Neural progenitor cell (in vitro differentiated cells): Measurements from ENCODE around the gene FANCC. TPM values are rescaled to one million over a fixed set of nuclear protein-coding genes. Genes with fewer than 3 reads are reported as not detected.
A peak's percentile ranks its signal among the peaks of the same experiment; 100 is the strongest.

Experiments used
- DNase-seq: peaks from one replicate; pipeline ENCODE4 v3.0.0-alpha.2; 2016; ENCODE audit warnings: low spot score
- H2AFZ ChIP-seq: fragments of 200-600 bp; sonication (generic); replicated peaks from 2 replicates; pipeline ENCODE4 v1.6.1; 2016; ENCODE audit warnings: antibody characterized with exemption
- H3F3A ChIP-seq: fragments of 200-600 bp; sonication (generic); 2 replicates; pipeline ENCODE4 v1.6.1; 2016; ENCODE audit warnings: antibody characterized with exemption, low read depth
- H3K27ac ChIP-seq: fragments of 200-600 bp; sonication (generic); 2 replicates; pipeline ENCODE4 v1.5.1; 2016; ENCODE audit warnings: mild to moderate bottlenecking
- H3K27me3 ChIP-seq: fragments of 200-600 bp; sonication (generic); 2 replicates; pipeline ENCODE4 v1.6.1; 2016; ENCODE audit warnings: mild to moderate bottlenecking, moderate library complexity
- H3K36me3 ChIP-seq: fragments of 200-600 bp; sonication (generic); 2 replicates; pipeline ENCODE4 v1.5.1; 2016
- H3K4me1 ChIP-seq: fragments of 200-600 bp; sonication (generic); 2 replicates; pipeline ENCODE4 v1.6.1; 2016; ENCODE audit warnings: mixed run types
- H3K4me2 ChIP-seq: fragments of 200-600 bp; sonication (generic); 2 replicates; pipeline ENCODE4 v1.6.1; 2016
- H3K4me3 ChIP-seq: fragments of 200-600 bp; sonication (generic); 2 replicates; pipeline ENCODE4 v1.5.1; 2016
- H3K79me2 ChIP-seq: fragments of 200-600 bp; sonication (generic); 2 replicates; pipeline ENCODE4 v1.6.1; 2016; ENCODE audit warnings: low read depth
- H3K9ac ChIP-seq: fragments of 200-600 bp; sonication (generic); 2 replicates; pipeline ENCODE4 v1.6.1; 2016
- H3K9me3 ChIP-seq: fragments of 200-600 bp; sonication (generic); 2 replicates; pipeline ENCODE4 v1.5.1; 2016; ENCODE audit warnings: low read depth
- H4K20me1 ChIP-seq: fragments of 200-600 bp; sonication (generic); 2 replicates; pipeline ENCODE4 v1.6.1; 2016; ENCODE audit warnings: low read depth
- H3K27ac Mint-ChIP-seq: 3 replicates; pipeline ENCODE4 v1.8.0; 2021; ENCODE audit warnings: mixed read lengths
- H3K27me3 Mint-ChIP-seq: 2 replicates; pipeline ENCODE4 v1.8.0; 2022; ENCODE audit warnings: low read depth, mild to moderate bottlenecking, inconsistent platforms, moderate library complexity, mixed read lengths; ENCODE audit not compliant: insufficient read depth
- H3K36me3 Mint-ChIP-seq: 3 replicates; pipeline ENCODE4 v1.8.0; 2021; ENCODE audit warnings: mixed read lengths
- H3K4me1 Mint-ChIP-seq: 3 replicates; pipeline ENCODE4 v1.8.0; 2021; ENCODE audit warnings: mixed read lengths
- H3K4me3 Mint-ChIP-seq: 3 replicates; pipeline ENCODE4 v1.8.0; 2021; ENCODE audit warnings: mild to moderate bottlenecking, moderate library complexity, mixed read lengths
- H3K9me3 Mint-ChIP-seq: 3 replicates; pipeline ENCODE4 v1.8.0; 2020; ENCODE audit warnings: mixed read lengths
- EZH2 ChIP-seq: fragments of 200-600 bp; sonication (generic); IDR thresholded peaks from 2 replicates; pipeline ENCODE4 v1.6.1; 2017; ENCODE audit warnings: antibody characterized with exemption, mild to moderate bottlenecking, moderate library complexity
- EZH2phosphoT487 ChIP-seq: fragments of 200-600 bp; sonication (generic); IDR thresholded peaks from 2 replicates; pipeline ENCODE4 v1.6.1; 2017; ENCODE audit warnings: antibody characterized with exemption
- total RNA-seq: library from RNA; depleted of rRNA; stranded (reverse); fragments of >200 nt; gene quantifications from 2 replicates; pipeline ENCODE4 v1.2.3, GENCODE V29; 2015; ENCODE audit warnings: low replicate concordance
- TF ChIP-seq, protein P1 (sequence below): fragments of 200-600 bp; sonication (generic); IDR thresholded peaks from 2 replicates; pipeline ENCODE4 v1.5.1; 2017; ENCODE audit warnings: antibody characterized with exemption, mild to moderate bottlenecking

Gene FANCC
- total RNA-seq, 1 donor from 2014 or later: 49.6 TPM

DNA sequence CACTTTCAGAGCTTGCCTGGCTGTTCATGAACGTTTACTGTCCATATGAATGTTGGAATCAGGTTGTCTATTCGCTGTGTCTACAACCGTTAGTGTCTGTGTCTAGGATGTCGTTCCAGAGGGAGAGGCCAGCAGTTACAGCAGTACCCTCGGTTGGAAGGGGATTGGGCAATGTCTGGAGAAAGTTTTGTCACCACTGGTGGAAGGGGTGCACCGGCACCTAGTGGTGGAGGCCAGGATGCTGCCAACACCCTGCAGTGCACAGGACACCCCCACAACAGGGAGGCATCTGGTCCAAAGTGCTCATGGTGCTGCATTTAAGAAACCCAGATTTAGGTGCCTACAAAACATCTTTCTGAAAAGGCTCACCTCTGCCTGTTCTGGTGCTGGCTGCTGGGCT, 220.7 kb downstream of the FANCC start:
- Histone ChIP-seq H3K4me2 (no peak overlapping the region), H3K27ac (no peak overlapping the region), H4K20me1 (peaks cover 15% of the 10 kb centered on the region), H3K27me3 (no peaks in the 10 kb centered on the region), H3K9ac (no peak overlapping the region), H3K9me3 (no peaks in the 10 kb centered on the region), H2AFZ (no peak overlapping the region), H3F3A (peaks cover 16% of the 10 kb centered on the region), H3K4me3 (no peak overlapping the region), H3K79me2 (no peaks in the 10 kb centered on the region), H3K36me3 (no peaks in the 10 kb centered on the region), H3K4me1 (peaks cover 19% of the 10 kb centered on the region)
- Mint-ChIP-seq H3K27ac (no peak overlapping the region), H3K27me3 (peaks cover 16% of the 10 kb centered on the region), H3K9me3 (no peaks in the 10 kb centered on the region), H3K4me3 (peak overlapping the region; percentile 49), H3K36me3 (peaks cover 32% of the 10 kb centered on the region), H3K4me1 (peaks cover 55% of the 10 kb centered on the region)
- no peak for TF ChIP-seq EZH2phosphoT487
- no peak for TF ChIP-seq EZH2
- TF ChIP-seq, protein P1, sequence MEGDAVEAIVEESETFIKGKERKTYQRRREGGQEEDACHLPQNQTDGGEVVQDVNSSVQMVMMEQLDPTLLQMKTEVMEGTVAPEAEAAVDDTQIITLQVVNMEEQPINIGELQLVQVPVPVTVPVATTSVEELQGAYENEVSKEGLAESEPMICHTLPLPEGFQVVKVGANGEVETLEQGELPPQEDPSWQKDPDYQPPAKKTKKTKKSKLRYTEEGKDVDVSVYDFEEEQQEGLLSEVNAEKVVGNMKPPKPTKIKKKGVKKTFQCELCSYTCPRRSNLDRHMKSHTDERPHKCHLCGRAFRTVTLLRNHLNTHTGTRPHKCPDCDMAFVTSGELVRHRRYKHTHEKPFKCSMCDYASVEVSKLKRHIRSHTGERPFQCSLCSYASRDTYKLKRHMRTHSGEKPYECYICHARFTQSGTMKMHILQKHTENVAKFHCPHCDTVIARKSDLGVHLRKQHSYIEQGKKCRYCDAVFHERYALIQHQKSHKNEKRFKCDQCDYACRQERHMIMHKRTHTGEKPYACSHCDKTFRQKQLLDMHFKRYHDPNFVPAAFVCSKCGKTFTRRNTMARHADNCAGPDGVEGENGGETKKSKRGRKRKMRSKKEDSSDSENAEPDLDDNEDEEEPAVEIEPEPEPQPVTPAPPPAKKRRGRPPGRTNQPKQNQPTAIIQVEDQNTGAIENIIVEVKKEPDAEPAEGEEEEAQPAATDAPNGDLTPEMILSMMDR: no peak
- no peak for DNase-seq

DNA sequence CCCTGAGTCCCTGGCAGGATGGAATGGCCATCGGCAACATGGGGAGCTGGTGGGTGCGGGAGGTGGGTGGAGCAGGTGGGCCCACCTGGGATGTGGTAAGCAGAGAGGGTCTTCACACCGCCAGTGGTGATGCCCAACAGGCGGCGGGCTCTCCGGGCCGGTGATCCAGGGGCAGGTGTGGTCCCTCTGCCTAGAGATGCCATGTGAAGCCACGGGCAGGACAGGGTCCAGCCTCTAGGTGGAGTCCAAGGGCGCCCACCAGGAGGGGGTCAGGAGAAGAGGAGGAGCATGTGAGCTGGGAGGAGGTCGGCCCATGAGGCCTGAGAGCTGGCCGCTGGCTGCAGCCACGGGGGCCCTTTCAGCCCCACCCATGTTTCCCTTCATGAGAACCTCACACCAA, 221.1 kb downstream of the FANCC start:
- peaks cover 55% of the 10 kb centered on the region for H3K4me1 Mint-ChIP-seq
- H3K27me3 ChIP-seq: no peaks in the 10 kb centered on the region
- peaks cover 19% of the 10 kb centered on the region for H3F3A ChIP-seq
- H3K27ac Mint-ChIP-seq: no peak overlapping the region
- H3K4me2 ChIP-seq: no peak overlapping the region
- no peaks in the 10 kb centered on the region for H3K79me2 ChIP-seq
- H3K9ac ChIP-seq: no peak overlapping the region
- no peak for DNase-seq
- TF ChIP-seq EZH2phosphoT487 (no peak), EZH2 (no peak)
- TF ChIP-seq, protein P1: no peak
- no peaks in the 10 kb centered on the region for H3K9me3 Mint-ChIP-seq
- H4K20me1 ChIP-seq: peaks cover 20% of the 10 kb centered on the region
- peaks cover 21% of the 10 kb centered on the region for H3K27me3 Mint-ChIP-seq
- H3K4me3 ChIP-seq: no peak overlapping the region
- peaks cover 22% of the 10 kb centered on the region for H3K4me1 ChIP-seq
- H3K27ac ChIP-seq: no peak overlapping the region
- peaks cover 32% of the 10 kb centered on the region for H3K36me3 Mint-ChIP-seq
- H2AFZ ChIP-seq: no peak overlapping the region
- no peaks in the 10 kb centered on the region for H3K36me3 ChIP-seq
- H3K4me3 Mint-ChIP-seq: no peak overlapping the region
- no peaks in the 10 kb centered on the region for H3K9me3 ChIP-seq

DNA sequence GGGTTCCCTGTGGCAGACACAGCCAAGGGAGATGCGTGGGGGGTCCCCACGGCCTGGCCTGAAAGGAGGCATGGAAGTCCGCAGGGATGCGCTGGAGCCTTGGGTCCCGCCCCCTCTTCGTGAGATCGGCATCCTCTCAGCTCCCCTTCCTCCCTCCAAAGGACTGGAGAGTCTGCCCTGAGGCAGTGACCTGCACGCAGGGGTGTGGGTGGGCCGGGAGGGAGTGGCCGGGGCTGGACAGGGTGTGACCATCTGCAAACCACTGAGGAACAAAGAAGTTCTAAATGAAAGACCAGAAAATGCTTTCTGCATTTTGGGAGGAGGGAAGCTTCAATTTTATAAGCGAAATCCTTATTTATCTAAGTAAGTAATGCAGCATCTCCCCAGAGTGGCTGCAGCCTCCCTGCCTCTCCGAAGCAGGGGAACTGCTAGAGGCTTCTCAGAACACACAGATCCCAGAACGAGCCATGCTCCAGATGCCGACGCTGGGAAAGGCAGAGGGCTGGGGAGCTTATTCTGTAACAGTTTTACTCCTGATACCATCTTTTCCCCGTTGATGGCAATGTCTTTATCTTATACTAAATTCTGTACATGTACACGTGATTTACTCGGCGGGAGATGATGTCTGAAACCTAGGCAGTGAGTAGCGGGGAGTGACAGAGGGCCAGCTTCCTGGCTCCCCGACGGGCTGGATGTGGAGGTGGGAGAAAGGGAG, 221.7 kb downstream of the FANCC start:
- H3K27ac Mint-ChIP-seq: no peak overlapping the region
- no peak overlapping the region for H3K4me3 ChIP-seq
- peaks cover 21% of the 10 kb centered on the region for H3K27me3 Mint-ChIP-seq
- H3K79me2 ChIP-seq: no peaks in the 10 kb centered on the region
- no peaks in the 10 kb centered on the region for H3K27me3 ChIP-seq
- H3K4me1 Mint-ChIP-seq: peaks cover 60% of the 10 kb centered on the region
- H4K20me1 ChIP-seq: peaks cover 25% of the 10 kb centered on the region
- H3K36me3 ChIP-seq: no peaks in the 10 kb centered on the region
- H3K9me3 Mint-ChIP-seq: no peaks in the 10 kb centered on the region
- H3K4me3 Mint-ChIP-seq: peak overlapping the region; percentile 11
- peaks cover 32% of the 10 kb centered on the region for H3K36me3 Mint-ChIP-seq
- H2AFZ ChIP-seq: no peak overlapping the region
- TF ChIP-seq EZH2phosphoT487: no peak
- TF ChIP-seq, protein P1: no peak
- no peak for TF ChIP-seq EZH2
- peaks cover 22% of the 10 kb centered on the region for H3K4me1 ChIP-seq
- H3K4me2 ChIP-seq: no peak overlapping the region
- peaks cover 19% of the 10 kb centered on the region for H3F3A ChIP-seq
- H3K27ac ChIP-seq: no peak overlapping the region
- H3K9me3 ChIP-seq: no peaks in the 10 kb centered on the region
- no peak overlapping the region for H3K9ac ChIP-seq
- DNase-seq: no peak
